PFSK-1 (cell line): Measurements from ENCODE around the gene DMPK.

Source experiments
- TAF1 ChIP-seq: IDR thresholded peaks from 2 replicates; pipeline ENCODE4 v1.6.1; 2012; ENCODE audit warnings: low read length, control low read depth, borderline replicate concordance; ENCODE audit not compliant: insufficient read depth
- TF ChIP-seq, protein P1 (sequence below), 2 experiments: IDR thresholded peaks; 2 replicates each; pipeline versions ENCODE4 v1.6.1 to v1.8.0; 2011 to 2012; ENCODE audit warnings: low read depth in 2 of 2, low read length in 2 of 2, control low read depth in 1 of 2, inconsistent platforms in 1 of 2, mild to moderate bottlenecking in 1 of 2, moderate library complexity in 1 of 2; ENCODE audit not compliant: insufficient read depth in 1 of 2

DNA sequence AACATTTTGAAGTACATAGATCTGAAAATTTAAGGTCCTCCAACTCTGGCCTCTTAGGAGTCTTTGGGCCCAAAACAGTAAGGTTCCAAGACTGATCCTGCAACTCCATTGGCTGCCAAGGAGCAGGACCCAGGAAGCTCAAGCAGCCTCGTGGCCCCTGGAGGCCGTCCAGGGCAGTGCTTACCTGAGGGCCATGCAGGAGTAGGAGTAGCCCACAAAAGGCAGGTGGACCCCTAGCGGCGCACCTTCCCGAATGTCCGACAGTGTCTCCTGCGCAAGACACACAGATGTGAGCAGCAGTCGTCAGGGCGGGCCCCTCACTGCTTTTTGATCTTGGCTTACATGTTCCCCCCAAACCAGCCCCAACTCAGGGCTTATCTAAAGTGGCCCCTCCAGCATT, 7.5 kb downstream of the DMPK start:
- no peak for TF ChIP-seq TAF1
- TF ChIP-seq, protein P1, sequence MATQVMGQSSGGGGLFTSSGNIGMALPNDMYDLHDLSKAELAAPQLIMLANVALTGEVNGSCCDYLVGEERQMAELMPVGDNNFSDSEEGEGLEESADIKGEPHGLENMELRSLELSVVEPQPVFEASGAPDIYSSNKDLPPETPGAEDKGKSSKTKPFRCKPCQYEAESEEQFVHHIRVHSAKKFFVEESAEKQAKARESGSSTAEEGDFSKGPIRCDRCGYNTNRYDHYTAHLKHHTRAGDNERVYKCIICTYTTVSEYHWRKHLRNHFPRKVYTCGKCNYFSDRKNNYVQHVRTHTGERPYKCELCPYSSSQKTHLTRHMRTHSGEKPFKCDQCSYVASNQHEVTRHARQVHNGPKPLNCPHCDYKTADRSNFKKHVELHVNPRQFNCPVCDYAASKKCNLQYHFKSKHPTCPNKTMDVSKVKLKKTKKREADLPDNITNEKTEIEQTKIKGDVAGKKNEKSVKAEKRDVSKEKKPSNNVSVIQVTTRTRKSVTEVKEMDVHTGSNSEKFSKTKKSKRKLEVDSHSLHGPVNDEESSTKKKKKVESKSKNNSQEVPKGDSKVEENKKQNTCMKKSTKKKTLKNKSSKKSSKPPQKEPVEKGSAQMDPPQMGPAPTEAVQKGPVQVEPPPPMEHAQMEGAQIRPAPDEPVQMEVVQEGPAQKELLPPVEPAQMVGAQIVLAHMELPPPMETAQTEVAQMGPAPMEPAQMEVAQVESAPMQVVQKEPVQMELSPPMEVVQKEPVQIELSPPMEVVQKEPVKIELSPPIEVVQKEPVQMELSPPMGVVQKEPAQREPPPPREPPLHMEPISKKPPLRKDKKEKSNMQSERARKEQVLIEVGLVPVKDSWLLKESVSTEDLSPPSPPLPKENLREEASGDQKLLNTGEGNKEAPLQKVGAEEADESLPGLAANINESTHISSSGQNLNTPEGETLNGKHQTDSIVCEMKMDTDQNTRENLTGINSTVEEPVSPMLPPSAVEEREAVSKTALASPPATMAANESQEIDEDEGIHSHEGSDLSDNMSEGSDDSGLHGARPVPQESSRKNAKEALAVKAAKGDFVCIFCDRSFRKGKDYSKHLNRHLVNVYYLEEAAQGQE (IDR thresholded peaks at IDR 0.05; ENCODE audit: insufficient read depth in 1 of 2, low read depth in 2 of 2, low read length in 2 of 2) = no peak
